Measurements from ENCODE around the gene NHEJ1.

- TF ChIP-seq CTCF (IDR thresholded peaks at IDR 0.05), result no peak
- no peak for TF ChIP-seq POLR2A (IDR thresholded peaks at IDR 0.05)
Measured at GRCh38 chr2:219205165-219205538, 44.5 kb upstream of the NHEJ1 start.
